K562 (cell line): ENCODE measurements around the gene TMEM208. TPM values are rescaled to one million over a fixed set of nuclear protein-coding genes. Genes with fewer than 3 reads are reported as not detected.

Experiments used
- ARNT ChIP-seq, 2 experiments: fragments of 450-650 bp; IDR thresholded peaks; 2 replicates each; pipeline ENCODE4 v1.6.1; 2016; ENCODE audit warnings: mild to moderate bottlenecking in 1 of 2
- CREM ChIP-seq: IDR thresholded peaks from 2 replicates; pipeline ENCODE4 v1.6.1; 2014; ENCODE audit warnings: antibody characterized with exemption, low read depth
- HMGXB4 ChIP-seq: sonication (generic); formaldehyde crosslinking; IDR thresholded peaks from 2 replicates; pipeline ENCODE4 v1.8.1; 2023; ENCODE audit warnings: mild to moderate bottlenecking, missing genetic modification reagents
- HOXB6 ChIP-seq: fragments of 250-450 bp; sonication (Bioruptor Pico); IDR thresholded peaks from 2 replicates; pipeline ENCODE4 v1.5.1; 2022; ENCODE audit warnings: mild to moderate bottlenecking, borderline replicate concordance
- KDM1A ChIP-seq, 2 experiments: fragments of 450-650 bp; IDR thresholded peaks; 2 replicates each; pipeline ENCODE4 v1.6.1; 2016; ENCODE audit warnings: mild to moderate bottlenecking in 2 of 2
- KLF13 ChIP-seq: fragments of 450-650 bp; IDR thresholded peaks from 2 replicates; pipeline ENCODE4 v1.6.1; 2016; ENCODE audit warnings: missing genetic modification characterization, low read depth, mild to moderate bottlenecking, missing compliant biosample characterization, moderate library complexity, borderline replicate concordance
- LCOR ChIP-seq: sonication (generic); formaldehyde crosslinking; IDR thresholded peaks from 2 replicates; pipeline ENCODE4 v1.8.0; 2022; ENCODE audit warnings: mild to moderate bottlenecking, missing genetic modification reagents
- MYBL2 ChIP-seq, 2 experiments: fragments of 450-650 bp in 1 of 2; sonication (generic) in 1 of 2; formaldehyde crosslinking in 1 of 2; IDR thresholded peaks; 2 replicates each; pipeline versions ENCODE4 v1.6.1 to v1.8.1; 2017 to 2022; ENCODE audit warnings: borderline replicate concordance in 1 of 2, inconsistent platforms in 1 of 2, low read depth in 1 of 2, mild to moderate bottlenecking in 1 of 2, missing genetic modification reagents in 1 of 2, moderate library complexity in 1 of 2
- NFYB ChIP-seq: IDR thresholded peaks from 2 replicates; pipeline ENCODE4 v1.6.1; 2011; ENCODE audit warnings: mild to moderate bottlenecking, moderate library complexity; ENCODE audit not compliant: insufficient read length; ENCODE audit errors: extremely low read depth
- NR2C2 ChIP-seq, 2 experiments: fragments of 200-800 bp in 1 of 2; sonication (Bioruptor generic) in 1 of 2; sonication (generic) in 1 of 2; formaldehyde crosslinking in 1 of 2; IDR thresholded peaks; 2 replicates each; pipeline versions ENCODE4 v1.6.1 to v1.8.0; 2016 to 2022; ENCODE audit warnings: mild to moderate bottlenecking in 1 of 2, missing compliant biosample characterization in 1 of 2, missing genetic modification characterization in 1 of 2, missing genetic modification reagents in 1 of 2
- RAD51 ChIP-seq: fragments of 450-650 bp; IDR thresholded peaks from 2 replicates; pipeline ENCODE4 v1.7.1; 2016; ENCODE audit warnings: low read depth, mild to moderate bottlenecking, borderline replicate concordance
- SOX6 ChIP-seq: fragments of 450-650 bp; IDR thresholded peaks from 2 replicates; pipeline ENCODE4 v1.6.1; 2014; ENCODE audit warnings: mild to moderate bottlenecking
- TGIF2 ChIP-seq: sonication (generic); formaldehyde crosslinking; IDR thresholded peaks from 2 replicates; pipeline ENCODE4 v1.8.1; 2022; ENCODE audit warnings: mild to moderate bottlenecking, missing genetic modification reagents, moderate library complexity
- XRCC5 ChIP-seq: fragments of 200-400 bp; formaldehyde crosslinking; IDR thresholded peaks from 2 replicates; pipeline ENCODE4 v1.6.1; 2017; ENCODE audit warnings: low read depth, mild to moderate bottlenecking, low read length
- ZC3H4 ChIP-seq: sonication (generic); formaldehyde crosslinking; IDR thresholded peaks from 2 replicates; pipeline ENCODE4 v1.9.0; 2021; ENCODE audit warnings: missing genetic modification reagents, borderline replicate concordance
- ZNF644 ChIP-seq: fragments of 200-800 bp; sonication (Bioruptor generic); IDR thresholded peaks from 2 replicates; pipeline ENCODE4 v1.6.1; 2016; ENCODE audit warnings: low read depth, missing genetic modification characterization, missing compliant biosample characterization
- ZNF79 ChIP-seq: fragments of 250-450 bp; sonication (Bioruptor Pico); IDR thresholded peaks from 2 replicates; pipeline ENCODE4 v1.4.0; 2020; ENCODE audit warnings: low read depth, mild to moderate bottlenecking, moderate library complexity
- polyA plus RNA-seq, 8 experiments: library from polyadenylated mRNA; depleted of rRNA in 4 of 8; stranded (reverse) in 5 of 8; unstranded in 3 of 8; fragments of >200 nt; fragmentation: Nextera tagmentation in 2 of 8; fragmentation: Illumina TruSeq in 1 of 8; extraction: Ambion mirVana in 2 of 8; extraction: Trizol in 1 of 8; gene quantifications; 2 replicates each; pipeline versions ENCODE4 v1.2.1 to v1.2.3, GENCODE V29; 2011 to 2014; ENCODE audit warnings: inconsistent platforms in 1 of 8, missing spikeins in 1 of 8
- total RNA-seq, 7 experiments: library from RNA; depleted of rRNA in 6 of 7; stranded (reverse); fragments of >200 nt in 6 of 7; fragmentation: Illumina TruSeq in 2 of 7; extraction: Trizol in 2 of 7; gene quantifications; 2 replicates each; pipeline versions ENCODE4 v1.2.1 to v1.2.3, GENCODE V29; 2011 to 2021; ENCODE audit warnings: low replicate concordance in 1 of 7
- TF ChIP-seq, protein P1 (sequence below): fragments of 450-650 bp; IDR thresholded peaks from 2 replicates; pipeline ENCODE4 v1.6.1; 2016; ENCODE audit warnings: low read depth

The TMEM208 gene
- total and polyA plus RNA-seq, 9 of the 15 experiments (the other 6 are each of a cell fraction or from before 2014, with no cell fraction given): 31.8 to 239 (median 54.3) TPM

DNA sequence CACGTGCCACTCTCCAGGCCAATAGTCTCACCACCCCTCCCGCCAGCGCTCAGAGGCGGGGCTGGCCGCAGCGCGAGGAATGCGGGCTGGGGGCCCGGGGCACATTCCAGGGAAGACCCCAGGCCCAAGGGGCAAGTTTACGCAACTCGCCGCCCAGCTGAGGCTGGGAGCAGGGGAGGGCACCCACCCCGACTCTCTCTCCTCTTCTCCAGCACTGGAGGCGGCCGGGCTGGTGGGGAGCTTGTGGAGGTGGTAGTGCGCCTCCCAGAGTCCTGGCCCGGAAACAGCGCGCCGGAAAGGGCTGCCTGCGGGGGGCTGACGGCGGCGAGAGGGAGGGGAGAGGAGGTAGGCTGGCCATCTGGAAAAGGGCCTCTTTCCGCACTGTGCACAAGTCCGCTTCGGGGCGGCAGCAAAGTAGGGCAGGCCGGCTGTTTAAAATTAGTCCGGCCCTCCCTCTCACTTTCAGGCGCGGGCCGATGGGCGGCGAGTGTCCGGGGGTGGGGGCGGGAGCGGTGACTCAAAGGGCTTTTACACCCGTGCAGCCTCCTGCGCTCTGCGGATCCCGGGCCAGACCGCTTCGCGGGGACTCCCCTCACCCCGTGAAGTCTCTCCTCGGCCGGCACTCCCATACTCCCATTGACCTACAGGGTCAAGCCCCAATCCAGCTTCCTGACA, 19.3 kb downstream of the TMEM208 start (continued):
- peak; percentile 86 for TF ChIP-seq LCOR (CRISPR knock-in tag)
- 0 out of 2 replicates have a peak, but pooled peaks have one; percentile 19 for TF ChIP-seq CREM
- TF ChIP-seq MYBL2 (IDR thresholded peaks at IDR 0.05; ENCODE audit: low read depth): no peak
- no peak for TF ChIP-seq MYBL2 (CRISPR knock-in tag; IDR thresholded peaks at IDR 0.05; ENCODE audit: borderline replicate concordance)
- no peak for TF ChIP-seq KLF13 (tag)
- TF ChIP-seq ZNF79 (CRISPR knock-in tag): no peak
- no peak for TF ChIP-seq ZNF644 (tag)
- TF ChIP-seq, protein P1, sequence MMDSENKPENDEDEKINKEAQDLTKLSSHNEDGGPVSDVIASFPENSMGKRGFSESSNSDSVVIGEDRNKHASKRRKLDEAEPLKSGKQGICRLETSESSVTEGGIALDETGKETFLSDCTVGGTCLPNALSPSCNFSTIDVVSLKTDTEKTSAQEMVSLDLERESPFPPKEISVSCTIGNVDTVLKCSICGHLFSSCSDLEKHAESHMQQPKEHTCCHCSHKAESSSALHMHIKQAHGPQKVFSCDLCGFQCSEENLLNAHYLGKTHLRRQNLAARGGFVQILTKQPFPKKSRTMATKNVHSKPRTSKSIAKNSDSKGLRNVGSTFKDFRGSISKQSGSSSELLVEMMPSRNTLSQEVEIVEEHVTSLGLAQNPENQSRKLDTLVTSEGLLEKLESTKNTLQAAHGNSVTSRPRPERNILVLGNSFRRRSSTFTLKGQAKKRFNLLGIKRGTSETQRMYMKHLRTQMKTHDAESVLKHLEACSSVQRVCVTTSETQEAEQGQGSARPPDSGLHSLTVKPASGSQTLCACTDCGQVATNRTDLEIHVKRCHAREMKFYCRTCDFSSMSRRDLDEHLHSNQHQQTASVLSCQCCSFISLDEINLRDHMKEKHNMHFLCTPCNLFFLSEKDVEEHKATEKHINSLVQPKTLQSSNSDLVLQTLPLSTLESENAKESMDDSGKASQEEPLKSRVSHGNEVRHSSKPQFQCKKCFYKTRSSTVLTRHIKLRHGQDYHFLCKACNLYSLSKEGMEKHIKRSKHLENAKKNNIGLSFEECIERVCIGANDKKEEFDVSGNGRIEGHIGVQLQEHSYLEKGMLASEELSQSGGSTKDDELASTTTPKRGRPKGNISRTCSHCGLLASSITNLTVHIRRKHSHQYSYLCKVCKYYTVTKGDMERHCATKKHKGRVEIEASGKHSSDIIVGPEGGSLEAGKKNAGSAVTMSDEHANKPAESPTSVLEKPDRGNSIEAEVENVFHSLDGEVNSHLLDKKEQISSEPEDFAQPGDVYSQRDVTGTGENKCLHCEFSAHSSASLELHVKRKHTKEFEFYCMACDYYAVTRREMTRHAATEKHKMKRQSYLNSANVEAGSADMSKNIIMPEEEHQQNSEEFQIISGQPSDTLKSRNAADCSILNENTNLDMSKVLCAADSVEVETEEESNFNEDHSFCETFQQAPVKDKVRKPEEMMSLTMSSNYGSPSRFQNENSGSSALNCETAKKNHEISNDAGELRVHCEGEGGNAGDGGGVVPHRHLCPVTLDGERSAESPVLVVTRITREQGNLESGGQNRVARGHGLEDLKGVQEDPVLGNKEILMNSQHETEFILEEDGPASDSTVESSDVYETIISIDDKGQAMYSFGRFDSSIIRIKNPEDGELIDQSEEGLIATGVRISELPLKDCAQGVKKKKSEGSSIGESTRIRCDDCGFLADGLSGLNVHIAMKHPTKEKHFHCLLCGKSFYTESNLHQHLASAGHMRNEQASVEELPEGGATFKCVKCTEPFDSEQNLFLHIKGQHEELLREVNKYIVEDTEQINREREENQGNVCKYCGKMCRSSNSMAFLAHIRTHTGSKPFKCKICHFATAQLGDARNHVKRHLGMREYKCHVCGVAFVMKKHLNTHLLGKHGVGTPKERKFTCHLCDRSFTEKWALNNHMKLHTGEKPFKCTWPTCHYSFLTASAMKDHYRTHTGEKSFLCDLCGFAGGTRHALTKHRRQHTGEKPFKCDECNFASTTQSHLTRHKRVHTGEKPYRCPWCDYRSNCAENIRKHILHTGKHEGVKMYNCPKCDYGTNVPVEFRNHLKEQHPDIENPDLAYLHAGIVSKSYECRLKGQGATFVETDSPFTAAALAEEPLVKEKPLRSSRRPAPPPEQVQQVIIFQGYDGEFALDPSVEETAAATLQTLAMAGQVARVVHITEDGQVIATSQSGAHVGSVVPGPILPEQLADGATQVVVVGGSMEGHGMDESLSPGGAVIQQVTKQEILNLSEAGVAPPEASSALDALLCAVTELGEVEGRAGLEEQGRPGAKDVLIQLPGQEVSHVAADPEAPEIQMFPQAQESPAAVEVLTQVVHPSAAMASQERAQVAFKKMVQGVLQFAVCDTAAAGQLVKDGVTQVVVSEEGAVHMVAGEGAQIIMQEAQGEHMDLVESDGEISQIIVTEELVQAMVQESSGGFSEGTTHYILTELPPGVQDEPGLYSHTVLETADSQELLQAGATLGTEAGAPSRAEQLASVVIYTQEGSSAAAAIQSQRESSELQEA: no peak
- TF ChIP-seq ARNT (IDR thresholded peaks at IDR 0.05): no peak
- peak; percentile 83; the same call in 1 of the 2 replicates for TF ChIP-seq RAD51
- TF ChIP-seq NFYB: no peak
- no peak for TF ChIP-seq HMGXB4 (CRISPR knock-in tag)
- no peak for TF ChIP-seq ZC3H4 (CRISPR knock-in tag)
- no peak for TF ChIP-seq SOX6
- TF ChIP-seq HOXB6 (CRISPR knock-in tag): no peak
- TF ChIP-seq XRCC5: 0 out of 2 replicates have a peak, but pooled peaks have one; percentile 24
- TF ChIP-seq TGIF2 (CRISPR knock-in tag): peak; percentile 57; the same call in 1 of the 2 replicates
- TF ChIP-seq KDM1A (IDR thresholded peaks at IDR 0.05): no peak
- TF ChIP-seq NR2C2 (CRISPR knock-in tag; IDR thresholded peaks at IDR 0.05): no peak
- TF ChIP-seq NR2C2 (tag; IDR thresholded peaks at IDR 0.05): no peak
